Right renal cortex interstitium (tissue), 3 donors: ENCODE data around the gene USP3. TPM values are rescaled to one million over a fixed set of nuclear protein-coding genes. Genes with fewer than 3 reads are reported as not detected.
A peak's percentile ranks its signal among the peaks of the same experiment; 100 is the strongest.

Experiments used
- DNase-seq, 3 donors: peaks; one replicate each; pipeline ENCODE4 v3.0.0-alpha.2; 2013; ENCODE audit warnings: low read depth in 3 of 3, low spot score in 2 of 3
- polyA plus RNA-seq, 3 donors: library from polyadenylated mRNA; unstranded; fragments of 120-200 nt; gene quantifications; one replicate each; pipeline ENCODE4 v1.2.1, GENCODE V29; 2013; ENCODE audit not compliant: insufficient read length in 3 of 3

USP3 gene
- polyA plus RNA-seq, 3 donors = 36.9 to 37.5 (median 37.4) TPM

- DNase-seq = no peak
Observed at GRCh38 chr15:63575312-63575711, 70.9 kb downstream of the USP3 start.

GRCh38 chr15:63576441-63576840 lies 72.0 kb downstream of the USP3 start:
- no peak for DNase-seq

GRCh38 chr15:63582179-63582578 lies 77.8 kb downstream of the USP3 start:
- no peak for DNase-seq

GRCh38 chr15:63582718-63583426 lies 78.5 kb downstream of the USP3 start:
- no peak for DNase-seq

GRCh38 chr15:63586790-63587189 lies 82.4 kb downstream of the USP3 start:
- DNase-seq = no peak

GRCh38 chr15:63587527-63587926 lies 83.1 kb downstream of the USP3 start:
- DNase-seq = no peak

- no peak for DNase-seq
Observed at GRCh38 chr15:63588826-63589225, 84.4 kb downstream of the USP3 start.

- DNase-seq = no peak
Observed at GRCh38 chr15:63593705-63594671, 89.6 kb downstream of the USP3 start.

GRCh38 chr15:63595065-63595464 lies 90.7 kb downstream of the USP3 start:
- DNase-seq = no peak

- DNase-seq = no peak
Observed at GRCh38 chr15:63595688-63596087, 91.3 kb downstream of the USP3 start.

- no peak for DNase-seq
Observed at GRCh38 chr15:63596676-63597037, 92.3 kb downstream of the USP3 start.

GRCh38 chr15:63597038-63597790 lies 92.8 kb downstream of the USP3 start, which contains the start of gene FBXL22:
FBXL22 (plus strand) TSS chr15:63597387; CDS start chr15:63597393, 6 bp downstream.
- no peak for DNase-seq

- no peak for DNase-seq
Observed at GRCh38 chr15:63597821-63598220, 93.4 kb downstream of the USP3 start.

GRCh38 chr15:63598473-63599400 lies 94.3 kb downstream of the USP3 start:
- DNase-seq = no peak

- no peak for DNase-seq
Observed at GRCh38 chr15:63599401-63600000, 95.1 kb downstream of the USP3 start.

GRCh38 chr15:63600001-63600615 lies 95.7 kb downstream of the USP3 start:
- no peak for DNase-seq

- peak in 1 of 3 donors; percentile 79 for DNase-seq
Observed at GRCh38 chr15:63600616-63601025, 96.2 kb downstream of the USP3 start.

- DNase-seq = no peak
Observed at GRCh38 chr15:63601026-63601703, 96.8 kb downstream of the USP3 start.
